ENCODE measurements around the gene SH3GL2. TPM values are rescaled to one million over a fixed set of nuclear protein-coding genes. Genes with fewer than 3 reads are reported as not detected.
"Not testable (repeated sequence)": the region's sequence is repeated elsewhere in the genome, so short reads cannot be mapped to it uniquely, and the experiment has no call there.

Gene SH3GL2
- total RNA-seq, 1 donor = not detected

- DNase-seq (ENCODE audit: low read depth in 2 of 3, low spot score in 2 of 3) = no peak
These were observed 160.9 kb downstream of the SH3GL2 start for GRCh38 chr9:17739736-17740135.

- no peak for DNase-seq (ENCODE audit: low read depth in 2 of 3, low spot score in 2 of 3)
These were observed 163.2 kb downstream of the SH3GL2 start for GRCh38 chr9:17742067-17742466.

- DNase-seq (ENCODE audit: low read depth in 2 of 3, low spot score in 2 of 3) = no peak
These were observed 165.9 kb downstream of the SH3GL2 start for GRCh38 chr9:17744786-17745185.

GRCh38 chr9:17750269-17750668 is 171.4 kb downstream of the SH3GL2 start:
- no peak for DNase-seq (ENCODE audit: low read depth in 2 of 3, low spot score in 2 of 3)

GRCh38 chr9:17751486-17751885 is 172.6 kb downstream of the SH3GL2 start:
- no peak for DNase-seq (ENCODE audit: low read depth in 2 of 3, low spot score in 2 of 3)

- DNase-seq (ENCODE audit: low read depth in 2 of 3, low spot score in 2 of 3) = no peak
These were observed 173.2 kb downstream of the SH3GL2 start for GRCh38 chr9:17752021-17752420.

GRCh38 chr9:17757816-17758215 is 178.9 kb downstream of the SH3GL2 start:
- DNase-seq (ENCODE audit: low read depth in 2 of 3, low spot score in 2 of 3) = no peak

GRCh38 chr9:17760250-17760649 is 181.4 kb downstream of the SH3GL2 start:
- no peak for DNase-seq (ENCODE audit: low read depth in 2 of 3, low spot score in 2 of 3)

- DNase-seq (ENCODE audit: low read depth in 2 of 3, low spot score in 2 of 3) = no peak
These were observed 183.3 kb downstream of the SH3GL2 start for GRCh38 chr9:17761984-17762676.

- DNase-seq (ENCODE audit: low read depth in 2 of 3, low spot score in 2 of 3) = no peak
These were observed 185.4 kb downstream of the SH3GL2 start for GRCh38 chr9:17764306-17764705.

- DNase-seq (ENCODE audit: low read depth in 2 of 3, low spot score in 2 of 3) = not testable (repeated sequence)
These were observed 186.3 kb downstream of the SH3GL2 start for GRCh38 chr9:17765131-17765530.

- DNase-seq (ENCODE audit: low read depth in 2 of 3, low spot score in 2 of 3) = no peak
These were observed 193.4 kb downstream of the SH3GL2 start for GRCh38 chr9:17772223-17772622.

- DNase-seq (ENCODE audit: low read depth in 2 of 3, low spot score in 2 of 3) = no peak
These were observed 196.8 kb downstream of the SH3GL2 start for GRCh38 chr9:17775656-17776055.

- no peak for DNase-seq (ENCODE audit: low read depth in 2 of 3, low spot score in 2 of 3)
These were observed 197.9 kb downstream of the SH3GL2 start for GRCh38 chr9:17776735-17777134.

GRCh38 chr9:17777465-17777864 is 198.6 kb downstream of the SH3GL2 start:
- no peak for DNase-seq (ENCODE audit: low read depth in 2 of 3, low spot score in 2 of 3)

- DNase-seq (ENCODE audit: low read depth in 2 of 3, low spot score in 2 of 3) = no peak
These were observed 203.7 kb downstream of the SH3GL2 start for GRCh38 chr9:17782430-17783149.

GRCh38 chr9:17783227-17783626 is 204.4 kb downstream of the SH3GL2 start:
- no peak for DNase-seq (ENCODE audit: low read depth in 2 of 3, low spot score in 2 of 3)

GRCh38 chr9:17789316-17789715 is 210.4 kb downstream of the SH3GL2 start:
- no peak for DNase-seq (ENCODE audit: low read depth in 2 of 3, low spot score in 2 of 3)

- no peak for DNase-seq (ENCODE audit: low read depth in 2 of 3, low spot score in 2 of 3)
These were observed 215.1 kb downstream of the SH3GL2 start for GRCh38 chr9:17793713-17794622.

- DNase-seq (ENCODE audit: low read depth in 2 of 3, low spot score in 2 of 3) = no peak
These were observed 216.9 kb downstream of the SH3GL2 start for GRCh38 chr9:17795744-17796143.

- no peak for DNase-seq (ENCODE audit: low read depth in 2 of 3, low spot score in 2 of 3)
These were observed 220.5 kb downstream of the SH3GL2 start for GRCh38 chr9:17799369-17799768.

All from hematopoietic multipotent progenitor cell (in vitro differentiated cells).